Measurements from ENCODE around the gene CEBPB.
A peak's percentile ranks its signal among the peaks of the same experiment; 100 is the strongest.

Gene CEBPB

DNA sequence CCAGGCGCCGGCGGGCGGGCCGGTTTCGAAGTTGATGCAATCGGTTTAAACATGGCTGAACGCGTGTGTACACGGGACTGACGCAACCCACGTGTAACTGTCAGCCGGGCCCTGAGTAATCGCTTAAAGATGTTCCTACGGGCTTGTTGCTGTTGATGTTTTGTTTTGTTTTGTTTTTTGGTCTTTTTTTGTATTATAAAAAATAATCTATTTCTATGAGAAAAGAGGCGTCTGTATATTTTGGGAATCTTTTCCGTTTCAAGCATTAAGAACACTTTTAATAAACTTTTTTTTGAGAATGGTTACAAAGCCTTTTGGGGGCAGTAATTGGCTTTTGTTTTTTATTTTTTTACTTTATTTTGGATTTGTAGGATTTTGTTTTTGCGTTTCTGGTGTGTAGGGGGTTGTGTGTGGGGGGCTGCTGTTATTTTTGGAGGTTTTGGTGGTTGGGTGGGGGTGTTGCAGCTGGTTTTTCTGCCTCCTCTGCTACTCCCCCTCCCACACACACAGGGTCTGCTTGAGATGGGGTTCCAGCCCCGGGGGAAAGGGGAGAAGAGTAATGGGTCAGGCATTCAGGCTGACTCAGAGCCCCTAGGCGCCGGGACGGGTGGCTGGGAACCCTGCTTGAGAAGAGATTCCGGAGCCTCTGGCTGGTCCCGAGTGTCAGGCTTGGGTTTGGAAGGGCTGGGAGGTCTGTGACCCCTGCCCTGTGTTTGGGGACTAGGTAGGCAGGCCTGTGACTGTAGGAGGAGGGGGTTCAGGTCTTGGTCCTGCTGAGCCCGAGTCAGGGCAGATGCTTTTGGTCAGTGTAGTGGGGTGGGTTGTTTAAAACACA is 2.0 kb downstream of the CEBPB start:
- peak overlapping the region; percentile 95 for H3K27ac ChIP-seq
- TF ChIP-seq, protein P1, sequence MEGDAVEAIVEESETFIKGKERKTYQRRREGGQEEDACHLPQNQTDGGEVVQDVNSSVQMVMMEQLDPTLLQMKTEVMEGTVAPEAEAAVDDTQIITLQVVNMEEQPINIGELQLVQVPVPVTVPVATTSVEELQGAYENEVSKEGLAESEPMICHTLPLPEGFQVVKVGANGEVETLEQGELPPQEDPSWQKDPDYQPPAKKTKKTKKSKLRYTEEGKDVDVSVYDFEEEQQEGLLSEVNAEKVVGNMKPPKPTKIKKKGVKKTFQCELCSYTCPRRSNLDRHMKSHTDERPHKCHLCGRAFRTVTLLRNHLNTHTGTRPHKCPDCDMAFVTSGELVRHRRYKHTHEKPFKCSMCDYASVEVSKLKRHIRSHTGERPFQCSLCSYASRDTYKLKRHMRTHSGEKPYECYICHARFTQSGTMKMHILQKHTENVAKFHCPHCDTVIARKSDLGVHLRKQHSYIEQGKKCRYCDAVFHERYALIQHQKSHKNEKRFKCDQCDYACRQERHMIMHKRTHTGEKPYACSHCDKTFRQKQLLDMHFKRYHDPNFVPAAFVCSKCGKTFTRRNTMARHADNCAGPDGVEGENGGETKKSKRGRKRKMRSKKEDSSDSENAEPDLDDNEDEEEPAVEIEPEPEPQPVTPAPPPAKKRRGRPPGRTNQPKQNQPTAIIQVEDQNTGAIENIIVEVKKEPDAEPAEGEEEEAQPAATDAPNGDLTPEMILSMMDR (conservative IDR thresholded peaks at IDR 0.05): no peak

DNA sequence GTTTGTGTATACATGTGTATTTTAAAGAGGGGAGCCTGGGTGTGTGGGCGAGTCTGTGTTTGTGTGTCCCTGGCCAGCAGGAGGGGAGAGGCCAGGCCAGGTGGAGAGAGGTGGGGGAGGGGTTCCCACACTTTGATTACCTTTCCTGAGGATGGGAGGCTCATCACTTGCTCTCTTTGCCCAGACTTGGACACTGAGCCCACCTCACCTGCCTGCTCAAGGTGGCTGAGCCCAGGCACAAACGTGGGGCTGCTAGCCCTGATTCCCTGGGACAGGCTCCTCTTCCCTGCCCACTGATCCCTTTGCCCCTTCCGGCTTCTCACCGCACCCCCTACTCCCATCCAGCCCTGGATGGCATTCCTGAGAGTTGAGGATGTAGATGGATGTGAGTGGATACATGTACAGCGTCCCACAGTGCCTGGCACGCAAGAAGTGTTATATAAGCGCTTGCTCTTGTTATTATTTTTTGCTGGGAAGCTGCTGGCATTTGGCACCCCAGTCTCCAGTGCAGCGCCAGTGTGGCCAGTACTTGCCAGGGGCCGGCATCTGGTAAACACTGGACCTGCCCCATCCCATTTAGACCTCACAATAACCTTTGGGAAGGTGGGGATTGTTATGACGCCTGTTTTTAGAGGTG is 2.7 kb downstream of the CEBPB start:
- peak overlapping the region; percentile 95 for H3K27ac ChIP-seq
- TF ChIP-seq, protein P1 (conservative IDR thresholded peaks at IDR 0.05): no peak

DNA sequence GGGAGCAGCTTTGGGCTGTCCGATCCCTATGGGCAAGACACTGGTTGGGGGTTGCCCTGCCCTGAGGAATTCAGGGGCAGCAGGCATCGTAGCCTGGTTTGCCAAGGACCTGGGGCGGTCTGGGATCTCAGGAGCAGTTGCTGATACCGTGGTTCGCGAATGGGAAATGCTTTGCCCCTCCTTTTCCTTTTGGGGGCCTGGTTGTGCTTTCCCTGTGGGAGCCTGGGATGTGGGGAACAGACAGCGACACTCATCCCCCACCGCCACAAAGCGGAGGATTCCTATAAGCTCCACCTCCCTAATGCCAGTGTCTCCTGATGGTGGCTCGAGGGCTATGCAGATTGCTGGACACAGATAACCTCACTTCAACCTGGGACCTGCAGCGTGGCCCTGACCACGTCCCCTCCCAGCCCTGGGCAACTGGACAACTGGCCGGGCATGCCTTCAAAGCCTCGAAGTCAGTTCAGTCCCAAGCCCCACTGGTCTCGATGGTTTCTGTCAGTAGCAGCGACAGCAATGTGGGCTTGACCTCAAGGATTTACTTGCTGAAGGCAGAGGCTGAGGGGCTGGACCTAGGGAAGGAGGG is 3.3 kb downstream of the CEBPB start:
- no peak overlapping the region for H3K27ac ChIP-seq
- TF ChIP-seq, protein P1 (conservative IDR thresholded peaks at IDR 0.05): no peak

DNA sequence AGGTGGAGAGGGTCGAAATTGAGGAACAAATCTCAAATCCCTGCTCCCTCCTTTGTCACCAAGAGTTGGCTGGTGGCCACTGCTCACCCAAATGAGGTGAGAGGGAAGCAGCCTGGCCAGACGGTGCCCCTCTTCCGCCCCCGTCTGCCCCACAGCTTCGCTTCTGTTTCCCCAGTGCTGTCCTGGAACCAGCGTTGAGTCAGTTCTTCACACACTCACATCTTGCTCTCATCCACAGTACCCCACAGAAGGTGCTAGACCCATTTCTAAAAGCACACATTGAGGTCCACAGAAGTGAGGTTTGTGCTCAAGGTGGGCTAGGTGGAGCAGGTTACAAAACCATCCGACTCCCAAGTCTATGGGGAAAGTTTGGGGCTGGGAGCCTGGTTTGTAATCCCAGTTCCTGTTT is 3.8 kb downstream of the CEBPB start:
- H3K27ac ChIP-seq: no peak overlapping the region
- TF ChIP-seq, protein P1 (conservative IDR thresholded peaks at IDR 0.05): no peak

DNA sequence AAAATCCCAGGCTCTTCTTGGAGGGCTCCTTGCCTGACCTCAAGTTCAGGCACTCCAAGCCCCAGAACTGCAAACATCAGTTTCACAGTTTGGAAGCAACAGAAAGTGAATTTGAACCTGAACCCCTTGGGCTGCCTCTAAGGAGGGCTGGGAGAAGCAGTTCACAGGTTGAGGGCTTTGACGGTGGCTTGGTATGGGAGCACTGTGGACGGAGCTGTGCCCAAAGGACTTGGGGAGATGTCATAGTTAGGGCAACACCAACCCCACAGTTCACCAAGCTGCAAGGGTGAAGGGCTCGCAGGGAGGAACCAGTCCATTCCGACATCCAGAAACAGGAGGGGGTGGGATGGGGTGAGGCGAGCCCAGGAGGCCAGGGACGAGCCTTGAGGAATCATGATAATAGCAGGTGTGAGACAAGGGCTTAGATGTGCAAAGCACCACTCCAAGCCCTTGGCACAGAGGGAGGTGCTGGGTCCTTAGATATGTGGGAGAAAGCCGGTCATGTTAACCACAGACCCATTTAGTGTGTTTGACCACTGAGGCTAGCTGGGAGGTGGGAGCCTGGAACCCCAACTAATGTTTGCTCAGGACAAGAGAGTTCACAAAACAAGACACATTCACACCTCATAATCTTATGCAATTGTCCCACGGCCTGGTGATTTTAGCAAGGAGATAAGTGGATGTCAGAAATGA is 4.3 kb downstream of the CEBPB start:
- no peak overlapping the region for H3K27ac ChIP-seq
- TF ChIP-seq, protein P1 (conservative IDR thresholded peaks at IDR 0.05): no peak

DNA sequence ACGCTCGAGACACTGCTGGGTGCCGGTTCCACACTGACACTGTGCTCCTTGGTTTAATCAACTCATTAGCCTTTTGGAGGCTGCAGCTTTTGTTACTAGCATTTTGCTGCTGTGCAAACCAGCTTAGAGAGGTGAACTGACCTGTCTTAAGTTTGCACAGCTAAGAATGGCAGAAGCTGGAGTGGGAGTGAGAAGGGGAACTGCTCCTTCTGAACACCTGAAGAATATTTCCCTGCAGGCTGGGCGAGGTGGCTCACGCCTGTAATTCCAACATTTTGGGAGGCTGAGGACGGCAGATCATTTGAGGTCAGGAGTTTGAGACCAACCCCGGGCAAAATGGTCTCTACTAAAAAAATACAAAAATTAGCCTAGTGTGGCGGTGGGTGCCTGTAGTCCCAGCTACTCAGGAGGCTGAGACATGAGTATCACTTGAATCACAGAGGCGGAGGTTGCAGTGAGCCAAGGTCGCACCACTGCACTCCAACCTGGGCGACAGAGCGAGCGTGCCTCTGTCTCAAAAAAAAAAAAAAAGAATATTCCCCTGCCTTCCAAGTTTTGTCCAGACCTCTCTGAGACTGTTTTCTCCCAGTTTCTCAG is 5.0 kb downstream of the CEBPB start:
- no peak overlapping the region for H3K27ac ChIP-seq
- TF ChIP-seq, protein P1 (conservative IDR thresholded peaks at IDR 0.05): no peak

Data from VCaP (cell line).